ENCODE results near the gene LRP2. TPM values are rescaled to one million over a fixed set of nuclear protein-coding genes. Genes with fewer than 3 reads are reported as not detected.

Gene LRP2
- total and polyA plus RNA-seq, 10 of the 15 experiments (the other 5 are each of a cell fraction or from before 2014, with no cell fraction given) = 0.01 to 0.19 (median 0.06) TPM; not detected in 5

- in situ Hi-C loops (cut with MboI) (no loop called here), intact Hi-C loops (cut with micrococcal nuclease; ENCODE audit: unreplicated experiment) (no loop called here)
- RAD21 ChIA-PET (ENCODE audit: unreplicated experiment) = no interaction called here
- no peaks in the 10 kb centered on the region; a peak in 1 of 4 replicates for H3K27me3 ChIP-seq (replicated peaks in 1 of 2; ENCODE audit: control insufficient read depth in 2 of 2, insufficient read depth in 2 of 2, low read length in 1 of 2)
- no peak overlapping the region for H2AFZ ChIP-seq (ENCODE audit: control insufficient read depth, low read depth, low read length)
- no peak overlapping the region for H3K9ac ChIP-seq (ENCODE audit: control insufficient read depth, insufficient read depth, low read length)
- 36% methylated on average over 9 of the region's 9 CpGs for WGBS (ENCODE audit: insufficient coverage, insufficient replicate concordance, low lambda C conversion rate, missing lambda C conversion rate)
- no TSS peak for BruUV-seq (replicated peaks)
- no peak overlapping the region for H3K27ac ChIP-seq (ENCODE audit: control insufficient read depth, insufficient read depth)
- H3K79me2 ChIP-seq (ENCODE audit: control insufficient read depth, insufficient read depth, low read length) = no peaks in the 10 kb centered on the region
- DNase-seq (ENCODE audit: low read depth, low spot score) = no peak
- H3K9me3 ChIP-seq (replicated peaks; ENCODE audit: control insufficient read depth, insufficient read depth, low read length) = no peaks in the 10 kb centered on the region
- no peaks in the 10 kb centered on the region for H4K20me1 ChIP-seq (ENCODE audit: control insufficient read depth, insufficient read depth)
- SMC1A ChIA-PET (ENCODE audit: uncharacterized antibody, unreplicated experiment) = no interaction called here
- TF ChIP-seq BACH1 (IDR thresholded peaks at IDR 0.05; ENCODE audit: borderline replicate concordance) (no peak), ZNF384 (IDR thresholded peaks at IDR 0.05; ENCODE audit: borderline replicate concordance, low read depth, low read length) (no peak), PAX8 (IDR thresholded peaks at IDR 0.05) (no peak), NKRF (conservative IDR thresholded peaks at IDR 0.05) (no peak), CHD2 (IDR thresholded peaks at IDR 0.05; ENCODE audit: borderline replicate concordance, low read depth, low read length) (no peak), EZH2 (IDR thresholded peaks at IDR 0.05; ENCODE audit: borderline replicate concordance, control insufficient read depth, low read depth, low read length) (no peak), HDAC2 (IDR thresholded peaks at IDR 0.05) (no peak), LARP7 (IDR thresholded peaks at IDR 0.05) (no peak), NRF1 (conservative IDR thresholded peaks at IDR 0.05; ENCODE audit: low read depth, low read length) (no peak), SRF (IDR thresholded peaks at IDR 0.05; ENCODE audit: low read depth in 2 of 2, low read length in 2 of 2) (no peak), PRDM15 (CRISPR knock-in tag; IDR thresholded peaks at IDR 0.05) (no peak), TCF7 (IDR thresholded peaks at IDR 0.05; ENCODE audit: borderline replicate concordance) (no peak), RELA (IDR thresholded peaks at IDR 0.05; ENCODE audit: borderline replicate concordance, partially characterized antibody) (no peak), PAX5 (IDR thresholded peaks at IDR 0.05; ENCODE audit: borderline replicate concordance, low read depth, low read length) (no peak), USF2 (IDR thresholded peaks at IDR 0.05; ENCODE audit: borderline replicate concordance, low read depth, low read length) (no peak), ZNF622 (IDR thresholded peaks at IDR 0.05) (no peak), MYC (IDR thresholded peaks at IDR 0.05; ENCODE audit: insufficient read depth, insufficient read length, insufficient replicate concordance, low read length, severe bottlenecking) (no peak), CREB1 (IDR thresholded peaks at IDR 0.05; ENCODE audit: low read depth) (no peak), NFXL1 (IDR thresholded peaks at IDR 0.05; ENCODE audit: borderline replicate concordance) (no peak)
- POLR2A ChIA-PET = no interaction called here
- no peak overlapping the region for H3K4me2 ChIP-seq (ENCODE audit: control insufficient read depth, insufficient read depth)
- FAIRE-seq = no peak
- CTCF ChIA-PET = no interaction called here
- no peaks in the 10 kb centered on the region for H3K36me3 ChIP-seq (ENCODE audit: control insufficient read depth in 2 of 2, insufficient read depth in 2 of 2, low read length in 1 of 2)
- ATAC-seq = no peak
- no peaks in the 10 kb centered on the region for H3K4me1 ChIP-seq (ENCODE audit: control insufficient read depth, insufficient read depth, low read length)
- H3K4me3 ChIP-seq = no peak overlapping the region
Observed at GRCh38 chr2:169294001-169294675, 68.2 kb downstream of the LRP2 start.

All from GM12878 (cell line).